PC-3 (cell line): Measurements from ENCODE around the gene TYR. TPM values are rescaled to one million over a fixed set of nuclear protein-coding genes. Genes with fewer than 3 reads are reported as not detected.
"Not testable (repeated sequence)": the region's sequence is repeated elsewhere in the genome, so short reads cannot be mapped to it uniquely, and the experiment has no call there.

Source experiments
- ATAC-seq: fragments of 200-7000 bp; cut with Tn5 transposase; 2 replicates; pipeline ENCODE4 v1.9.1; 2020; ENCODE audit warnings: mild to moderate bottlenecking, moderate library complexity
- BruUV-seq: library from RNA; stranded (reverse); fragments of 400-500 nt; replicated peaks from 2 replicates; lab custom pipeline; 2021; lab: Mats Ljungman, UMichigan
- CTCF ChIA-PET: fragments of 300-600 bp; sonication (Branson Sonifier 250); formaldehyde crosslinking; loops from one replicate; lab custom pipeline; 2022; ENCODE audit warnings: antibody characterized with exemption; lab: Charles Lee
- POLR2A ChIA-PET: fragments of 300-600 bp; sonication (Branson Sonifier 250); formaldehyde crosslinking; loops from one replicate; lab custom pipeline; 2022; ENCODE audit warnings: antibody characterized with exemption; ENCODE audit not compliant: unreplicated experiment; lab: Charles Lee
- DNase-seq: peaks from one replicate; pipeline ENCODE4 v3.0.0-alpha.2; 2015
- H2AFZ ChIP-seq: fragments of 300-600 bp; sonication (generic); 2 replicates; pipeline ENCODE4 v1.6.0; 2016; ENCODE audit warnings: antibody characterized with exemption, low read length
- H3F3A ChIP-seq: fragments of 300-600 bp; sonication (generic); one replicate; pipeline ENCODE4 v1.6.0; 2017; ENCODE audit warnings: antibody characterized with exemption, low read length, control low read depth, mild to moderate bottlenecking; ENCODE audit not compliant: unreplicated experiment
- H3K27ac ChIP-seq: fragments of 300-600 bp; sonication (generic); 2 replicates; pipeline ENCODE4 v1.5.1; 2016; ENCODE audit warnings: mild to moderate bottlenecking, low read length
- H3K27me3 ChIP-seq: fragments of 300-600 bp; sonication (generic); 2 replicates; pipeline ENCODE4 v1.6.1; 2016; ENCODE audit warnings: low read length, mixed read lengths
- H3K36me3 ChIP-seq: fragments of 300-600 bp; sonication (generic); 2 replicates; pipeline ENCODE4 v1.6.1; 2016; ENCODE audit warnings: low read depth, mixed run types, low read length, mixed read lengths
- H3K4me1 ChIP-seq: fragments of 300-600 bp; sonication (generic); 2 replicates; pipeline ENCODE4 v1.5.1; 2016; ENCODE audit warnings: low read length; ENCODE audit not compliant: insufficient read depth
- H3K4me2 ChIP-seq: fragments of 300-600 bp; sonication (generic); 2 replicates; pipeline ENCODE4 v1.6.0; 2016; ENCODE audit warnings: low read length
- H3K4me3 ChIP-seq: fragments of 300-600 bp; sonication (generic); 2 replicates; pipeline ENCODE4 v1.5.1; 2016; ENCODE audit warnings: mild to moderate bottlenecking, low read length, mixed read lengths
- H3K79me2 ChIP-seq: fragments of 300-600 bp; sonication (generic); 2 replicates; pipeline ENCODE4 v1.6.1; 2017; ENCODE audit warnings: low read length, mixed read lengths
- H3K9ac ChIP-seq: fragments of 300-600 bp; sonication (generic); 2 replicates; pipeline ENCODE4 v1.6.0; 2016; ENCODE audit warnings: mild to moderate bottlenecking, low read length
- H3K9me2 ChIP-seq: fragments of 300-600 bp; sonication (generic); replicated peaks from 2 replicates; pipeline ENCODE4 v1.6.1; 2016; ENCODE audit warnings: mixed run types, low read length, mixed read lengths
- H3K9me3 ChIP-seq: fragments of 300-600 bp; sonication (generic); 2 replicates; pipeline ENCODE4 v1.6.1; 2016; ENCODE audit warnings: low read length, mixed read lengths
- H4K20me1 ChIP-seq: fragments of 300-600 bp; sonication (generic); 2 replicates; pipeline ENCODE4 v1.6.1; 2016; ENCODE audit warnings: low read length, mixed read lengths
- CTCF ChIP-seq: fragments of 300-600 bp; sonication (generic); conservative IDR thresholded peaks from 2 replicates; pipeline ENCODE4 v1.5.1; 2017; ENCODE audit warnings: antibody characterized with exemption, low read depth, mild to moderate bottlenecking, low read length
- EZH2 ChIP-seq: fragments of 300-600 bp; sonication (generic); IDR thresholded peaks from one replicate; pipeline ENCODE4 v1.6.1; 2017; ENCODE audit warnings: antibody characterized with exemption, mild to moderate bottlenecking, low read length; ENCODE audit not compliant: unreplicated experiment
- EZH2phosphoT487 ChIP-seq: fragments of 300-600 bp; sonication (generic); IDR thresholded peaks from 2 replicates; pipeline ENCODE4 v1.6.1; 2018; ENCODE audit warnings: mild to moderate bottlenecking, antibody characterized with exemption, low read length, borderline replicate concordance
- intact Hi-C: fragments of 100-400 bp; cut with micrococcal nuclease; formaldehyde crosslinking; loops from 2 replicates; pipeline ENCODE4 v1.9.0; 2023
- total RNA-seq: library from RNA; depleted of rRNA; stranded (reverse); fragments of >200 nt; gene quantifications from 2 replicates; pipeline ENCODE4 v1.2.3, GENCODE V29; 2014

The TYR gene
- total RNA-seq, 1 experiment from 2014 or later: not detected

GRCh38 chr11:89310607-89311006 is 132.9 kb downstream of the TYR start:
- H3K4me1 ChIP-seq, H3F3A ChIP-seq, H3K4me3 ChIP-seq, ATAC-seq, H3K79me2 ChIP-seq, H3K9ac ChIP-seq, H3K9me3 ChIP-seq, H4K20me1 ChIP-seq, POLR2A ChIA-PET, H3K9me2 ChIP-seq, H3K4me2 ChIP-seq, BruUV-seq, H3K36me3 ChIP-seq, CTCF ChIA-PET, H2AFZ ChIP-seq, DNase-seq, H3K27ac ChIP-seq, intact Hi-C loops, H3K27me3 ChIP-seq: not testable (repeated sequence)

DNA sequence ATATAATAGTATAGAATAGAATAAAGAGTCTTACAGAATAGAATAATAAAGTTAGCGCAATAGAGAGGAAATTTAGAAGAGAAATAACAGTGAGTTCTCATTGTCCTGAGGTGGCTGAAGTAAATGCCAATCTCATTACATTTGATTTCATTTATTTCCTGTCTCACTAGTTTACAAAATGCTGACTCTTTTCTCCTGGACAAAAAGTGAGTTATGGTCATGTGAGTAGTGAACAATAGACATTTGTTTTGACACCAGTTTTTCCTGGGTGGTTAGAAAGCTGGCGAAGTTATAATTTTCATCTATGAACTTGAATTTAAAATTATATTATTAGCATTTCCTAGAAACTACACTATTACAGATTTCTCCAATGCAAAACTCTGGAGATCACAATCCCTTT is 143.7 kb downstream of the TYR start:
- H4K20me1 ChIP-seq: no peaks in the 10 kb centered on the region
- TF ChIP-seq EZH2phosphoT487 (no peak), CTCF (no peak), EZH2 (no peak)
- CTCF ChIA-PET: no interaction called here
- H3K79me2 ChIP-seq: no peaks in the 10 kb centered on the region
- intact Hi-C loops: no loop called here
- no peak overlapping the region for H3K9ac ChIP-seq
- no peak overlapping the region for H3K27ac ChIP-seq
- H3K4me3 ChIP-seq: no peak overlapping the region
- H3K4me1 ChIP-seq: no peaks in the 10 kb centered on the region
- DNase-seq: no peak
- POLR2A ChIA-PET: no interaction called here
- BruUV-seq: no TSS peak
- no peak overlapping the region for H2AFZ ChIP-seq
- no peaks in the 10 kb centered on the region for H3K9me2 ChIP-seq
- no peaks in the 10 kb centered on the region for H3K36me3 ChIP-seq
- H3K9me3 ChIP-seq: no peaks in the 10 kb centered on the region
- no peaks in the 10 kb centered on the region; the same call in 1 of the 2 replicates for H3K27me3 ChIP-seq
- ATAC-seq: no peak
- H3K4me2 ChIP-seq: no peak overlapping the region
- no peaks in the 10 kb centered on the region for H3F3A ChIP-seq

DNA sequence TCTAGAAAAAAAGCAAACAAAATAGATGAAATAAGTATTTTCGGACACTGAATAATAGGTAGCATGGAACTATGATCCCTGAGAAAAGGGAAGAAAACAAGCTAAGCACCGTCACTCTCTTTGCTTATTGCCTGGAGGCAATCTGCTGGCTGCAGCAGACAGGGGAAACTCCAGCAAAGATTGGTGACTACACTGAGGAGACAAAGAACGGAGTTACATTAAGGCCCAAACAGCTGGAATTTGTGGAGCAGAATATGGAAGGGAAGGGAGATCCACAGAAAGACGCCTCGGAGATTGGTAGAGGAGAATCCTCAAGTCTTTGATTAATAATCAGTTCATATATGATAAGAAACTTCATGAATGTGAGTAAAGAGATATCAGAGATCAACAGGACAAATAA is 150.2 kb downstream of the TYR start:
- no peak overlapping the region for H3K4me2 ChIP-seq
- H3K36me3 ChIP-seq: no peaks in the 10 kb centered on the region
- ATAC-seq (no peak), DNase-seq (no peak)
- no peak overlapping the region for H3K4me3 ChIP-seq
- H3K9ac ChIP-seq: no peak overlapping the region
- no peak overlapping the region for H3K27ac ChIP-seq
- H3K9me3 ChIP-seq: no peaks in the 10 kb centered on the region
- TF ChIP-seq EZH2: no peak
- peaks cover 3% of the 10 kb centered on the region for H3K27me3 ChIP-seq
- intact Hi-C loops: no loop called here
- H3K9me2 ChIP-seq: no peaks in the 10 kb centered on the region
- no peaks in the 10 kb centered on the region for H3K79me2 ChIP-seq
- ChIA-PET POLR2A (no interaction called here), CTCF (no interaction called here)
- H3K4me1 ChIP-seq: no peaks in the 10 kb centered on the region
- no peaks in the 10 kb centered on the region for H4K20me1 ChIP-seq
- no peaks in the 10 kb centered on the region for H3F3A ChIP-seq
- BruUV-seq: no TSS peak
- no peak overlapping the region for H2AFZ ChIP-seq

DNA sequence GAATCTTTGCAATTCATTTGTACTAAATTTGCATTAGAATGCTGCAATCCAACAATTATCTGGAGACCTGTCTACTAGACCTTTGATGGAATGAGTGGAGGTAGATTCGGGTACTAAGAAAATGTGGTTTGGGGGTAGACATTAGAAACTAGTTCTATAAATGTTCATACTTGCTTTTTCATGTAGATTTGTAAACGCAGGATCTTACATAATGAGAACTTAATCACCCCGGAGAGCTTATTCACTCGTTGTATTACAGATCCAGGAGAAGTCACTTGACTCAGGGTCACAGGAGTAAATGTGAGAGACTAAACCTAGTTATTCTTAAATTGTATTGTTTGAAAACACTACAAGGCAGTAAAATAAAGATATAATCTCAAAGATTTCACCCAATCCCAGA is 154.3 kb downstream of the TYR start:
- H3K4me2 ChIP-seq, H3K4me3 ChIP-seq, H3K27me3 ChIP-seq, H3K9ac ChIP-seq, H2AFZ ChIP-seq, BruUV-seq, H3K9me3 ChIP-seq, POLR2A ChIA-PET, ATAC-seq, H4K20me1 ChIP-seq, CTCF ChIA-PET, H3K79me2 ChIP-seq, H3K9me2 ChIP-seq, H3K4me1 ChIP-seq, DNase-seq, H3F3A ChIP-seq, H3K36me3 ChIP-seq, H3K27ac ChIP-seq: not testable (repeated sequence)
- intact Hi-C loops: loop anchor here (5.0 kb wide), 2 partner anchors 75 to 285 kb away; no protein-coding TSS in a partner anchor
